SH-SY5Y (cell line): ENCODE results near the gene TBCCD1.

ENCODE experiments used
- GATA2 ChIP-seq: IDR thresholded peaks from 2 replicates; pipeline ENCODE4 v1.6.1; 2011; ENCODE audit warnings: mild to moderate bottlenecking, low read depth, low read length
- GATA3 ChIP-seq: IDR thresholded peaks from 2 replicates; pipeline ENCODE4 v1.6.1; 2011; ENCODE audit warnings: low read depth, mild to moderate bottlenecking, low read length, moderate library complexity

TBCCD1 gene

DNA sequence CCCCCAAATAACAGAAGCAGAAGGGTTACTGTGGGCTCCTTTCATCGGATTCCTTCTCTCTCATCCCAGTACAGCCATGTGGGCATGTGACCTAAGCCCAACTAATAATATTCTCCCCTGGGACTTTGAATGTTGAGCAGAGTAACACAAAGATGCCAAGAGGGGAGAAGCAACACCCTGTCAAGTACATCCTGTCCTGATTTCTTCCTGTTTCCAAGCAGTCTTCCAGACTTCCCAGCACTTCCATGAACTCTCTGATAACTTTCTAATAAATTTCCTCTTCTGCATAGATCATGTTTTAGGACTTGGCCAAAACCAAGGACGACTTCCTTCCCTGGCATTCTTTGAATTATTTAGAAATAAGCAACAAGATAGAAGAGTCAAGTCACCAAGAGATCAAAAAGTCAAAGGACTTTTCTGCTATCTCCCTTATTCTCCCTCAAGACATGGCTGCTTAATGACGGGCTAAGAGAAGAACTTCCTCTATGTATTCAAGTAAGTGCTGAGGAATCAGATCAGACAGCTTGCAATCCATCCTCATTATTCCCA, 60.9 kb downstream of the TBCCD1 start:
- TF ChIP-seq GATA2 (no peak), GATA3 (no peak)

DNA sequence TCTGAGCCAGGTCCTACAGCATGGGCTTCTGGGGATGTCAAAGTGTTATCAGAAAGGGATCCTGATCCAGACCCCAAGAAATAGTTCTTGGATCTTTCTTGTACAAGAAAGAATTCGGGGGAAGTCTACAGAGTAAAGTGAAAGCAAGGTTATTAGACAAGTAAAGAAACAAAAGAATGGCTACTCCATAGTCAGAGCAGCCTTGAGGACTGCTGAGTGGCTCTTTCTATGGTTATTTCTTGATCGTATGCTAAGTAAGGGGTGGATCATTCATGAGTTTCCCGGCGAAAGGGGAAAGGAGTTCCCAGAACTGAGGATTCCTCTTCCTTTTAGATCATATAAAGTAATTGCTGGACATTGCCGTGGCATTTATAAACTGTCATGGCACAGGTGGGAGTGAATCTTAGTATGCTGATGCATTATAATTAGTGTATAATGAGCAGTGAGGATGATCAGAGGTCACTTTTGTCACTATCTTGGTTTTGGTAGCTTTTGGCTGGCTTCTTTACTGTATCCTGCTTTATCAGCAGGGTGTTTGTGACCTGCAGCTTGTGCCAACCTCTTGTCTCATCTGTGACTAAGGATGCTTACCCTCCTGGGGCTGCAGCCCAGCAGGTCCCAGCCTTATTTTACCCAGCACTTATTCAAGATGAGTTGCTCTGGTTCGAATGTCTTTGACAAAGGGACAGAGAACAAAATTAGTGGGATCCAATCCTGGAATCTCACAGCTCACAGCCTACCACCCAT, 64.0 kb downstream of the TBCCD1 start:
- no peak for TF ChIP-seq GATA3
- TF ChIP-seq GATA2 = no peak

DNA sequence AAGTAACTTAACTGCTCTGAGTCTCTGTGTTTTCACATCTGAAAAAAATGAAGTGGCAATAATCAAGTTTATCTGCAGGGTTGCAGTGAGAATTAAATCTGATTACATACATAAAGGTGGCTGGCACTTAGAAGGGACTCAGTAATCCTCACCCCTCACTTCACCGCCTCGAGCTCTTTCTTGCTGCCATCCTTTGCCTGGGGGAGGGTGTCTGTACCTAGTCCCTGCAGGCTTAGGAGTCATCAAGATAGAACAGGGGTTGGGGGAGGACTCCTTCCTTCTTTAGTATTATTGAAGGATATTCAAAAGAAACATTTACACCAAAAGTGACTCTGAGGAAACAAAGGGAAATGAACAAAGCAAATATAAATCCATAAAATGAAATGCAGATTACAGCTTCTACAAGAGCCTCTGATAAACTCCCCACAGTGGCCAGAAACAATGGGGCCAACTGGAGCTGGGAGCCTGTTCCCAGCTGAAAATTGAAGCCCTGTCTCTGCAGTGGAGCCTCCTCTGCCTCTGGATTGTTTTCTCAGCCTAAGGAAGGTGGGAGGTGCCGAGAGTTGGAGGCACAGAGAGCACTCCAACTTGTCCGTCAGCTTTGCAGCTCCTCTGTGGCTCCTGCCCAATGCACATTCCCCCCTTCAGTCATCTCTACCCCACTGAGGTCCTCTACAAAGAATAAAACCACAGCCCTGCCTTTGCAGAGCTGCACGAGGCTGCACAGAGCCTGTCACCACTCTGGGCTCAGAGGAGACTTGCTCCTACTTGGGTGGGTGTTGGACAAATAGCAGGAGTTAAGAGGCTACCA, 64.8 kb downstream of the TBCCD1 start:
- no peak for TF ChIP-seq GATA2
- no peak for TF ChIP-seq GATA3

DNA sequence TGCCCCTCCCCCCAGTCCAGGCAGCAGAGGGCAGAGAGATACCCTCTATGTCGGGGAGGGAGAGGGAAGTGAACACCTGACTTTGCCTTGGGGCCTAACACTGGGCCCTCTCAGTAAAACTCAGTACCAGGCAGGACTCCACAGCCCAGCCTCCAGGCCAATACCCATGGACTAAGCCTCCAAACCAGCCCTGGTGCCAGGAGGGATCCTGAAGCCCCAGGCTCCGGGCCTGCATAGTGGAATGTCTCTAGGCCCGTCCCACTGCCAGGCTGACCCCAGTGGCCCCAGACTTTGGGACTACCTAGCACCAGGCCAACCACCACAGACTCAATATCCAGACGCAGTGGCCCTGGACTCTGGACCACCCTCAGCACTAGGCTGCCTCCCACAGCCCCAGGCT, 69.5 kb downstream of the TBCCD1 start:
- no peak for TF ChIP-seq GATA3
- TF ChIP-seq GATA2 = no peak

DNA sequence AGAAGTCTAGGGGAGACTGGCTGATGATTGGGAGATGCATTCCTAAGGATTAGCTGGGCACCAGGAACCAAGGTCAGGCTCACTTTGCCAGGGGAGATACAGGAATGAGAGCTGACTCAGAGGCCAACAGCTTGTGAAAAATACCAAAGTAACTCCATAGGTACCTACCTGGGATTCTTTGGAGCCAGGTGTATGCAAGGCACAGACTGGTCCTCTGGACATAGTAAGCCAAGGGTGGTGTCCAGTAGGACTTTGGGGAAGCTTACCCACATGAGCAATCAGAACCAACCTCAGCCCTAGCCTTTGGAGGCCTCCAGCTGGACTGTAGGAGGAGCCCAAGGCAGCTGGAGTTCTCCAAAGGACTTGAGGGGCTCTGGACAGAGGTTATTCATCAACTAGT, 70.5 kb downstream of the TBCCD1 start:
- TF ChIP-seq GATA3 (no peak), GATA2 (no peak)
